ENCODE results near the gene MCM3AP.

- TF ChIP-seq CTCF (IDR thresholded peaks at IDR 0.05) = peak; percentile 8 to 25 (median 13)
- peak; percentile 34 for TF ChIP-seq POLR2A (IDR thresholded peaks at IDR 0.05; ENCODE audit: low read depth)
These were observed 39.1 kb upstream of the MCM3AP start for GRCh38 chr21:46324390-46325072.

All from esophagus muscularis mucosa (tissue), 3 donors.